GM15510 (cell line): ENCODE measurements around the gene GBP2.

ENCODE experiments used
- POLR2A ChIP-seq: IDR thresholded peaks from 3 replicates; pipeline ENCODE4 v1.6.1; 2011; ENCODE audit warnings: borderline replicate concordance; ENCODE audit not compliant: insufficient read length; ENCODE audit errors: extremely low read depth

Gene GBP2

GRCh38 chr1:89089962-89090361 is 36.0 kb downstream of the GBP2 start:
- TF ChIP-seq POLR2A, result no peak

GRCh38 chr1:89088572-89088971 is 37.3 kb downstream of the GBP2 start:
- no peak for TF ChIP-seq POLR2A

- TF ChIP-seq POLR2A, result no peak
Observed at GRCh38 chr1:89087241-89087640, 38.7 kb downstream of the GBP2 start.

GRCh38 chr1:89085781-89086180 is 40.1 kb downstream of the GBP2 start:
- no peak for TF ChIP-seq POLR2A

GRCh38 chr1:89081005-89081404 is 44.9 kb downstream of the GBP2 start:
- no peak for TF ChIP-seq POLR2A

DNA sequence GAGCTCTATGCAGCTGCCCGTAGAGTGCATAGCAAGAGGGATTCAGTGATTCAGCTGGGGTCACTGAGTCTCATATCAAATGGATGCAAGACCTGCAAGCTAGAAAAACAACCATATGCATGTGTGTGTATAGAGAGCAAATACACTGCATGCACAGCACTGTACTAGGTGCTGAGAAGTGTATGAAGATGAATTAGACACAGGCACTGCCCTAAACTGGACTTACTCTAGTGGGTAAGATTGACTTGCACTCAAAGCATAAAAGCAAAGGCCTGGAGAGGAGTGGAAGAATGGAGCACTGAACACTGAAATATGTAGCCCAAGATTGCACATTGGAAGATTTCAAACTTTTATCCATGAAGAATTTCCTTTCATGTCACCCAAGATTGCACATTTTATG is 55.4 kb downstream of the GBP2 start:
- TF ChIP-seq POLR2A, result no peak

DNA sequence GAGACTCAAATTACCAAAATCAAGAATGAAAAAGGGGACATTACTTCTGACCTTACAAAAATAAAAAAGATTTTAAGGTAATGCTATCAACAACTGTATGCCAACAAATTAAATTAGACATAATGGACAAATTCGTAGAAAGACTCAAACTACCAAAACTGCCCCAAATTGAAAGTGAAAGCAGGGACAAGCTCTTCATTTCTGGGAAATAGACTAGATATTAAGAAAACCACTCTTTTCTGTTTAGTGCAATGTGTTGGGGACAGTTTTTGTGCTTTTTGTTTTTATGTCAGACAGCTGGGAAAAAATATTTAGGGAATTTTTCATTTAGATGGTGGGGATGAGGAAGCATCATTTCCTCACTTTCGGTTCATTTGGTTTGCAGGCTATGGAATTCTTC is 56.0 kb downstream of the GBP2 start:
- no peak for TF ChIP-seq POLR2A

- TF ChIP-seq POLR2A, result no peak
Observed at GRCh38 chr1:89068291-89068690, 57.6 kb downstream of the GBP2 start.

GRCh38 chr1:89065079-89065868 is 60.6 kb downstream of the GBP2 start, which contains the start of gene GBP1:
Gene GBP1, minus strand, starts transcription at chr1:89065208. Its CDS starts 1,974 bp downstream, at chr1:89063234.
- no peak for TF ChIP-seq POLR2A

GRCh38 chr1:89064632-89065031 is 61.3 kb downstream of the GBP2 start:
- no peak for TF ChIP-seq POLR2A

- no peak for TF ChIP-seq POLR2A
Observed at GRCh38 chr1:89063094-89063493, 62.8 kb downstream of the GBP2 start.

DNA sequence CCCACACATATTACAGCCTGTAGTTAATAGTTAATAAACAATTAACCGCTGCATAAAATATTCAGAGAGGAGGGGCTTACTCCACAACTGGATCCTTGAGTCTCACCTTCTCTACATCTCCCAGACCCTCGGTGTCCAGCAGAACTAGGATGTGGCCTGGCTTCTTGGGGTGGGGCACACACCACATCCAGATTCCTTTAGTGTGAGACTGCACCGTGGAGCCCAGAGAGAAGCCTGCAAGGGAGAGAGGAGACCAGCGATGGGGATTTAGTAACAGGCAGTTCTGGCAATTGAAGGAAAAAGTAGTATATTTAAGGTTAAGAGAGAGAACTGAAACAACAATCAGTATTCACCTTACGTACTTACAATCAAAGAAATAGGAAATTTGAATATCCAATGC is 65.8 kb downstream of the GBP2 start:
- no peak for TF ChIP-seq POLR2A
